Esophagus squamous epithelium (tissue), 4 donors: ENCODE results near the gene POMT2.

ENCODE experiments used
- POLR2A ChIP-seq, 4 donors: fragments of 450-650 bp; IDR thresholded peaks; one replicate each; pipeline ENCODE4 v1.6.1; 2017; ENCODE audit warnings: antibody characterized with exemption in 4 of 4, mild to moderate bottlenecking in 4 of 4, moderate library complexity in 3 of 4
- TF ChIP-seq, protein P1 (sequence below), 6 experiments: fragments of 450-650 bp in 4 of 6; fragments of 200-600 bp in 2 of 6; sonication (generic) in 2 of 6; IDR thresholded peaks; one replicate each; pipeline ENCODE4 v1.5.1; 2016 to 2019; ENCODE audit warnings: antibody characterized with exemption in 6 of 6, mild to moderate bottlenecking in 4 of 6, moderate library complexity in 4 of 6

DNA sequence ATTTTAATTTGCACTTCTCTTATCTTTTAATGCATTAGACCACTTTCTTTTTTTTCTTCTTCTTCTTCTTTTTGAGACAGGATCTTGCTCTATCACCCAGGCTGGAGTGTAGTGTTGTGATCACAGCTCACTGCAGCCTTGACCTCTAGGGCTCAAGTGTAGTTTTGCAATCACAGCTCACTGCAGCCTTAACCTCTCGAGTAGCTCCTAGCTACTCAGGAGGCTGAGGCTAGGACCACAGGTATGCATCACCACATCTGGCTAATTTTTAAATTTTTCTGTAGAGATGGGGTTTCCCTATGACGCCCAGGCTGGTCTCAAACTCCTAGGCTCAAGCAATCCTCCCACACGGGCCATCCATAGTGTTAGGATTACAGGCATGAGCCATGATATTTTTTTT is 43.5 kb upstream of the POMT2 start:
- no peak for TF ChIP-seq POLR2A (IDR thresholded peaks at IDR 0.05)
- TF ChIP-seq, protein P1, sequence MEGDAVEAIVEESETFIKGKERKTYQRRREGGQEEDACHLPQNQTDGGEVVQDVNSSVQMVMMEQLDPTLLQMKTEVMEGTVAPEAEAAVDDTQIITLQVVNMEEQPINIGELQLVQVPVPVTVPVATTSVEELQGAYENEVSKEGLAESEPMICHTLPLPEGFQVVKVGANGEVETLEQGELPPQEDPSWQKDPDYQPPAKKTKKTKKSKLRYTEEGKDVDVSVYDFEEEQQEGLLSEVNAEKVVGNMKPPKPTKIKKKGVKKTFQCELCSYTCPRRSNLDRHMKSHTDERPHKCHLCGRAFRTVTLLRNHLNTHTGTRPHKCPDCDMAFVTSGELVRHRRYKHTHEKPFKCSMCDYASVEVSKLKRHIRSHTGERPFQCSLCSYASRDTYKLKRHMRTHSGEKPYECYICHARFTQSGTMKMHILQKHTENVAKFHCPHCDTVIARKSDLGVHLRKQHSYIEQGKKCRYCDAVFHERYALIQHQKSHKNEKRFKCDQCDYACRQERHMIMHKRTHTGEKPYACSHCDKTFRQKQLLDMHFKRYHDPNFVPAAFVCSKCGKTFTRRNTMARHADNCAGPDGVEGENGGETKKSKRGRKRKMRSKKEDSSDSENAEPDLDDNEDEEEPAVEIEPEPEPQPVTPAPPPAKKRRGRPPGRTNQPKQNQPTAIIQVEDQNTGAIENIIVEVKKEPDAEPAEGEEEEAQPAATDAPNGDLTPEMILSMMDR (IDR thresholded peaks at IDR 0.05): no peak
